ENCODE data around the gene EEF1AKMT3. TPM values are rescaled to one million over a fixed set of nuclear protein-coding genes. Genes with fewer than 3 reads are reported as not detected.

Gene EEF1AKMT3
- total RNA-seq, 3 donors from 2014 or later = 1.6 to 4.9 (median 2.0) TPM

- DNase-seq (no peak), ATAC-seq (no peak)
- no peaks in the 10 kb centered on the region for H3K9me3 Mint-ChIP-seq
- H3K36me3 Mint-ChIP-seq (ENCODE audit: insufficient read depth) = peaks cover 18% of the 10 kb centered on the region
- no peak overlapping the region for H3K4me3 Mint-ChIP-seq
- H3K27me3 Mint-ChIP-seq (ENCODE audit: low read depth) = no peaks in the 10 kb centered on the region
- H3K4me1 Mint-ChIP-seq (ENCODE audit: low read depth) = peaks cover 42% of the 10 kb centered on the region
Measured at GRCh38 chr12:57829025-57829777, 56.8 kb downstream of the EEF1AKMT3 start.

DNA sequence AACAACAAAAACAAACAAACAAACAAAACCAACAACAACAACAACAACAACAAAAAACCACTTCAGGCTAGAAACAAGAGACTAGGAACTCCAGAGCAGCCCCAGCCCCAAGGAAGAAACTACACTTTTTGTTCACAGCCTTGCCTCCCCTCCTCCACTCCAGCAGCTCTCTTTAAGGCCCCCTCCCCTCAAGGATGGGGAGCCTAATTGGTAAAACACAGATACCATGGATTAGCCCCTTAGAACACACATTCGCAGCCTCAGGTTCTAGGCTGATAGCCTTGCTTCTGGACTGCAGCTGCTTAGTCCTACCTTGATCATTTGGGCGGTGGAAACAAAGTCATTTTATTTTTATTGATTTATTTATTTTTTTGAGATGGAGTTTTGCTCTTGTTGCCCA is 58.0 kb downstream of the EEF1AKMT3 start:
- DNase-seq = no peak

More for the DNA sequence above, 58.0 kb downstream of the EEF1AKMT3 start:
- peaks cover 12% of the 10 kb centered on the region for H3K36me3 Mint-ChIP-seq (ENCODE audit: insufficient read depth)
- peaks cover 52% of the 10 kb centered on the region for H3K4me1 Mint-ChIP-seq (ENCODE audit: low read depth)
- H3K9me3 Mint-ChIP-seq = no peaks in the 10 kb centered on the region
- no peak for ATAC-seq
- H3K4me3 Mint-ChIP-seq = no peak overlapping the region
- no peaks in the 10 kb centered on the region for H3K27me3 Mint-ChIP-seq (ENCODE audit: low read depth)

Other genes starting within 250 kb of the EEF1AKMT3 start
- gene MBD6, start 249.8 kb upstream of the EEF1AKMT3 start, total RNA-seq = 10 to 100 TPM; 56.3 to 59.4 (median 57.5) TPM
- gene DCTN2, start 225.4 kb upstream of the EEF1AKMT3 start, total RNA-seq = 10 to 100 TPM; 72.3 to 84.3 (median 74.6) TPM
- gene KIF5A, start 222.6 kb upstream of the EEF1AKMT3 start, total RNA-seq = under 1 TPM; 0.56 to 0.98 (median 0.68) TPM
- gene PIP4K2C, start 181.4 kb upstream of the EEF1AKMT3 start, total RNA-seq = 10 to 100 TPM; 28.6 to 32.0 (median 29.1) TPM
- gene DTX3, start 167.8 kb upstream of the EEF1AKMT3 start, total RNA-seq = 10 to 100 TPM; 15.9 to 18.6 (median 17.0) TPM
- gene ARHGEF25, start 161.2 kb upstream of the EEF1AKMT3 start, total RNA-seq = 1 to 10 TPM in 1 of 3 donors, under 1 TPM in 2; 0.56 to 1.6 (median 0.65) TPM
- gene B4GALNT1, start 139.4 kb upstream of the EEF1AKMT3 start, total RNA-seq = 1 to 10 TPM; 3.2 to 4.6 (median 3.6) TPM
- 100 to 1,000 TPM in 2 of 3 donors, 10 to 100 TPM in 1; 86.4 to 108 (median 101) TPM for gene OS9, start 78.5 kb upstream of the EEF1AKMT3 start, total RNA-seq
- gene AGAP2, start 33.9 kb upstream of the EEF1AKMT3 start, total RNA-seq = 10 to 100 TPM; 24.4 to 28.1 (median 25.8) TPM
- gene TSPAN31, start 27.6 kb upstream of the EEF1AKMT3 start, total RNA-seq = 10 to 100 TPM; 11.5 to 14.9 (median 14.0) TPM
- 100 to 1,000 TPM; 347 to 382 (median 378) TPM for gene CDK4, start 20.3 kb upstream of the EEF1AKMT3 start, total RNA-seq
- 10 to 100 TPM; 15.7 to 17.6 (median 17.3) TPM for gene MARCHF9, start 17.5 kb upstream of the EEF1AKMT3 start, total RNA-seq
- gene CYP27B1, start 5.5 kb upstream of the EEF1AKMT3 start, total RNA-seq = 10 to 100 TPM; 18.4 to 19.6 (median 19.5) TPM
- 100 to 1,000 TPM in 2 of 3 donors, 10 to 100 TPM in 1; 98.5 to 105 (median 104) TPM for gene METTL1, start 509 bp upstream of the EEF1AKMT3 start, total RNA-seq
- 10 to 100 TPM; 65.0 to 78.5 (median 74.5) TPM for gene TSFM, start 10.2 kb downstream of the EEF1AKMT3 start, total RNA-seq
- gene AVIL, start 46.1 kb downstream of the EEF1AKMT3 start, total RNA-seq = under 1 TPM; 0.16 to 0.86 (median 0.24) TPM
- 10 to 100 TPM; 30.9 to 41.7 (median 35.3) TPM for gene CTDSP2, start 74.1 kb downstream of the EEF1AKMT3 start, total RNA-seq
- gene ATP23, start 169.0 kb downstream of the EEF1AKMT3 start, total RNA-seq = 1 to 10 TPM; 3.3 to 7.0 (median 5.9) TPM